B cell (primary cell): ENCODE data around the gene PCDH9. TPM values are rescaled to one million over a fixed set of nuclear protein-coding genes. Genes with fewer than 3 reads are reported as not detected.

ENCODE experiments used
- ATAC-seq: fragments of 200-7000 bp; cut with Tn5 transposase; one replicate; pipeline ENCODE4 v1.10.0; 2021; ENCODE audit warnings: low read depth, mild to moderate bottlenecking, moderate number of reproducible peaks, moderate library complexity
- CTCF ChIA-PET: fragments of 350-600 bp; sonication (Branson Sonifier 250); formaldehyde crosslinking; loops from one replicate; lab custom pipeline; 2021; ENCODE audit warnings: antibody characterized with exemption, inconsistent platforms; lab: Charles Lee
- POLR2A ChIA-PET: fragments of 350-600 bp; sonication (Branson Sonifier 250); formaldehyde crosslinking; loops from one replicate; lab custom pipeline; 2021; ENCODE audit warnings: antibody characterized with exemption; lab: Charles Lee
- DNase-seq: peaks from one replicate; pipeline ENCODE4 v3.0.0; 2013
- H2AFZ ChIP-seq: 2 replicates; pipeline ENCODE4 v1.6.1; 2012; ENCODE audit warnings: mild to moderate bottlenecking, low read depth, low read length; ENCODE audit not compliant: insufficient read depth, poor library complexity, severe bottlenecking
- H3K27ac ChIP-seq, 2 donors: 1 replicate in 1 of 2; 2 replicates in 1 of 2; pipeline ENCODE4 v1.5.1; 2012 to 2013; ENCODE audit warnings: low read length in 2 of 2, mild to moderate bottlenecking in 2 of 2, moderate library complexity in 1 of 2
- H3K27me3 ChIP-seq, 4 experiments: fragments of 200-600 bp in 1 of 4; sonication (generic) in 1 of 4; replicated peaks in 1 of 4; 1 replicate in 2 of 4; 2 replicates in 2 of 4; pipeline versions ENCODE4 v1.6.1 to v1.7.0; 2013 to 2016; ENCODE audit warnings: low read length in 3 of 4, mild to moderate bottlenecking in 2 of 4, mixed read lengths in 1 of 4, moderate library complexity in 1 of 4; ENCODE audit not compliant: insufficient read depth in 4 of 4, control insufficient read depth in 3 of 4; ENCODE audit errors: control extremely low read depth in 1 of 4
- H3K36me3 ChIP-seq, 2 experiments: replicated peaks in 1 of 2; 1 replicate in 1 of 2; 2 replicates in 1 of 2; pipeline versions ENCODE4 v1.6.1 to v1.7.1; 2013; ENCODE audit warnings: low read length in 1 of 2; ENCODE audit not compliant: insufficient read depth in 2 of 2, control insufficient read depth in 1 of 2; ENCODE audit errors: control extremely low read depth in 1 of 2, extremely low read depth in 1 of 2
- H3K4me1 ChIP-seq, 2 donors: fragments of 200-600 bp in 1 of 2; sonication (generic) in 1 of 2; 1 replicate in 1 of 2; 2 replicates in 1 of 2; pipeline versions ENCODE4 v1.5.1 to v1.6.1; 2013 to 2017; ENCODE audit warnings: low read length in 2 of 2; ENCODE audit not compliant: control insufficient read depth in 2 of 2, insufficient read depth in 2 of 2
- H3K4me2 ChIP-seq: replicated peaks from 2 replicates; pipeline ENCODE3; 2012; ENCODE audit warnings: mild to moderate bottlenecking, low read depth, low read length; ENCODE audit not compliant: poor library complexity, severe bottlenecking
- H3K4me3 ChIP-seq, 5 experiments: fragments of 200-600 bp in 1 of 5; sonication (generic) in 1 of 5; 1 replicate in 3 of 5; 2 replicates in 2 of 5; pipeline versions ENCODE4 v1.5.1 to v1.7.0; 2011 to 2016; ENCODE audit warnings: low read length in 4 of 5, mild to moderate bottlenecking in 4 of 5, low read depth in 2 of 5, control low read depth in 1 of 5, moderate library complexity in 1 of 5; ENCODE audit not compliant: insufficient read depth in 1 of 5; ENCODE audit errors: control extremely low read depth in 1 of 5, extremely low read depth in 1 of 5
- H3K79me2 ChIP-seq: fragments of 200-600 bp; sonication (generic); one replicate; pipeline ENCODE4 v1.6.0; 2016; ENCODE audit warnings: low read length; ENCODE audit not compliant: control insufficient read depth, insufficient read depth
- H3K9ac ChIP-seq: fragments of 200-600 bp; sonication (generic); 2 replicates; pipeline ENCODE4 v1.6.1; 2017; ENCODE audit warnings: mild to moderate bottlenecking, low read length, moderate library complexity
- H3K9me3 ChIP-seq, 3 donors: one replicate each; pipeline versions ENCODE4 v1.6.1 to v1.7.1; 2013; ENCODE audit warnings: low read length in 2 of 3; ENCODE audit not compliant: control insufficient read depth in 2 of 3, insufficient read depth in 1 of 3; ENCODE audit errors: control extremely low read depth in 1 of 3
- H4K20me1 ChIP-seq: 2 replicates; pipeline ENCODE4 v1.6.0; 2012; ENCODE audit warnings: mild to moderate bottlenecking, low read length; ENCODE audit not compliant: insufficient read depth, control insufficient read depth, poor library complexity, severe bottlenecking
- H3K27ac Mint-ChIP-seq: one replicate; pipeline ENCODE4 v1.8.0; 2021; ENCODE audit warnings: mixed read lengths
- H3K27me3 Mint-ChIP-seq: one replicate; pipeline ENCODE4 v1.8.0; 2021; ENCODE audit warnings: mixed read lengths
- H3K4me1 Mint-ChIP-seq: one replicate; pipeline ENCODE4 v1.8.0; 2021; ENCODE audit warnings: mixed read lengths
- H3K4me3 Mint-ChIP-seq: one replicate; pipeline ENCODE4 v1.8.0; 2021; ENCODE audit warnings: mixed read lengths
- H3K9me3 Mint-ChIP-seq: one replicate; pipeline ENCODE4 v1.8.0; 2022; ENCODE audit warnings: mixed read lengths; ENCODE audit not compliant: insufficient read depth
- CTCF ChIP-seq: fragments of 200-600 bp; IDR thresholded peaks from one replicate; pipeline ENCODE4 v1.8.0; 2022; ENCODE audit warnings: antibody characterized with exemption, mild to moderate bottlenecking
- EZH2 ChIP-seq: IDR thresholded peaks from 2 replicates; pipeline ENCODE4 v1.6.1; 2012; ENCODE audit warnings: borderline replicate concordance, low read depth, mild to moderate bottlenecking, moderate library complexity, low read length; ENCODE audit not compliant: insufficient read depth, poor library complexity, severe bottlenecking
- WGBS: methylation state at CpG from one replicate; pipeline ENCODE4 v1.1.5; 2013; ENCODE audit warnings: missing lambda C conversion rate; ENCODE audit not compliant: insufficient coverage; 5-methylcytosine and 5-hydroxymethylcytosine counted together
- intact Hi-C: fragments of 100-400 bp; cut with micrococcal nuclease; formaldehyde crosslinking; loops from one replicate; pipeline ENCODE4 v1.10.0; 2022
- polyA plus RNA-seq: library from polyadenylated mRNA; depleted of rRNA; stranded (reverse); fragments of >200 nt; gene quantifications from 2 replicates; pipeline ENCODE4 v1.2.3, GENCODE V29; 2012
- total RNA-seq, 2 donors: library from RNA; stranded (reverse); fragments of 120-200 nt in 1 of 2; gene quantifications; 1 replicate in 1 of 2; 2 replicates in 1 of 2; pipeline versions ENCODE4 v1.2.3 to v1.2.4, GENCODE V29; 2013 to 2022

Gene PCDH9
- total and polyA plus RNA-seq, 2 donors (not counting 1 experiment from before 2014, with no cell fraction given), result 13.1 to 21.8 TPM

DNA sequence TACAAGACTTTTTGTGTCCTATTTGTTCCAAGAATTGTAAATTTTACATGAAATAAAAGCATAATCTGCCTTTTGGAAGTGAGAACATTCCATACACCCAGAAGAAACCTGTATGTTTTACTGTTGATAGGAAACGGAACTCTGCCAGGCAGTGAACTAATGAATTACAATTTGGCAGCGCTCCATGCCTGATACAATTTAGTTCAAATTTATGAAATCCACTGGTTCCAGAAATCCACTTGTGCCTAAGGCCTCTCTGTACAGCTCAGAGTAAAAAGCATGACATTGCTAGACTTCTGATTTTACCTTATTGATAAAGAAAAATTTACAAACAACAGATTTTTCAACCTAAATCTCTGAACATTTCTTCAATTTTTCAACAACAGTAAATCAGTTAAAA is 78.1 kb downstream of the PCDH9 start:
- ChIA-PET POLR2A (no interaction called here), CTCF (no interaction called here)
- TF ChIP-seq CTCF (no peak), EZH2 (no peak)
- intact Hi-C loops, result no loop called here
- H3K4me3 ChIP-seq, result no peak overlapping the region
- DNase-seq (no peak), ATAC-seq (no peak)
- no peaks in the 10 kb centered on the region for H3K27me3 ChIP-seq
- no peak overlapping the region for H2AFZ ChIP-seq
- no peak overlapping the region for H3K9ac ChIP-seq
- no peaks in the 10 kb centered on the region for H3K79me2 ChIP-seq
- Mint-ChIP-seq H3K27ac (no peak overlapping the region), H3K9me3 (no peaks in the 10 kb centered on the region), H3K4me3 (no peak overlapping the region), H3K27me3 (no peaks in the 10 kb centered on the region), H3K4me1 (peaks cover 10% of the 10 kb centered on the region)
- WGBS, result no CpG with 5 or more reads among the region's 2 CpGs
- no peaks in the 10 kb centered on the region for H4K20me1 ChIP-seq
- H3K36me3 ChIP-seq, result no peaks in the 10 kb centered on the region
- H3K27ac ChIP-seq, result no peak overlapping the region
- no peaks in the 10 kb centered on the region for H3K9me3 ChIP-seq
- H3K4me2 ChIP-seq, result no peak overlapping the region
- H3K4me1 ChIP-seq, result peaks cover 9 to 11% of the 10 kb centered on the region in 2 donors

- POLR2A ChIA-PET, result no interaction called here
- Mint-ChIP-seq H3K4me3 (no peak overlapping the region), H3K9me3 (no peaks in the 10 kb centered on the region), H3K4me1 (peaks cover 15% of the 10 kb centered on the region), H3K27me3 (no peaks in the 10 kb centered on the region), H3K27ac (no peak overlapping the region)
- Histone ChIP-seq H4K20me1 (no peaks in the 10 kb centered on the region), H3K27me3 (no peaks in the 10 kb centered on the region), H2AFZ (no peak overlapping the region), H3K9ac (no peak overlapping the region), H3K36me3 (no peaks in the 10 kb centered on the region), H3K9me3 (no peaks in the 10 kb centered on the region), H3K4me2 (no peak overlapping the region), H3K4me3 (no peak overlapping the region), H3K4me1 (peaks cover 11 to 15% of the 10 kb centered on the region in 2 donors), H3K27ac (no peak overlapping the region), H3K79me2 (no peaks in the 10 kb centered on the region)
- DNase-seq, result no peak
- TF ChIP-seq CTCF (no peak), EZH2 (no peak)
- ATAC-seq, result no peak
- intact Hi-C loops, result no loop called here
- CTCF ChIA-PET, result no interaction called here
Observed at GRCh38 chr13:67151652-67152051, 78.5 kb downstream of the PCDH9 start.
